Uterus (tissue), 2 donors: Measurements from ENCODE around the gene TMEM242.

ENCODE experiments used
- POLR2A ChIP-seq, 2 donors: fragments of 450-650 bp; IDR thresholded peaks; one replicate each; pipeline ENCODE4 v1.6.1; 2016; ENCODE audit warnings: antibody characterized with exemption in 2 of 2, mild to moderate bottlenecking in 1 of 2, moderate library complexity in 1 of 2
- TF ChIP-seq, protein P1 (sequence below), 4 experiments: fragments of 200-600 bp in 2 of 4; fragments of 450-650 bp in 2 of 4; sonication (generic) in 2 of 4; IDR thresholded peaks; one replicate each; pipeline ENCODE4 v1.5.1; 2016 to 2019; ENCODE audit warnings: antibody characterized with exemption in 4 of 4, mild to moderate bottlenecking in 2 of 4, moderate library complexity in 1 of 4

DNA sequence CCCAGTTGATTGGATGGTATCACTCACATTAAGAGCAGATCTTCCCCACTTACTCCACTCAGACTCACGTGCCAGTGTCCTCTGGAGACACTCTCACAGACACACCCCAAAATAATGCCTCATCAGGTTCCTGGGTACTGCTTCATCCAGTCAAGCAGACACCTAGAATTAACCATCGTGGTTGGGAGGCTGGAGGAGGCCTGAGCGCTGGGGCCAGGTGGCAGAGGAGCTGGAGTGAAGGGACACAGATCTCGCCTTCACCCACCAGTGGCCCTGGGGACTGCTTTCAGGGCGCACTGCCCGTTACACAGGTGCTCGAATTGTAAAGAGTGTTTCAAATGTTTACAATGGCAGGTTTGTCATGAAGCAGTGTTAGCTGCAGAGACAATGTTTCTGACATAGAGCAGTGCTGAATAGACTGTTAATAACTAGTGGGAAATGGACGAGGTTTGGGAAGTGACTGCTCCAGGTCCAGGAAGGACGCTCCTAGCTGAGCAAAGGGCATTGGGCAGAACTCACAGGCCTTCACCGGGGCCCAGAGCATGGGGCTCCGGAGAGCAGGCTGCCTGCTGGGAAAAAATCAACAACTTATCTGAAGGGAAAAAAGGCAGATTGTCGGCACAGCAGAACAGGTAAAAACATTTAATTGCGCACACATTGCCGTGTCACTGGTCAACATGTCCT is 38.4 kb downstream of the TMEM242 start:
- TF ChIP-seq, protein P1, sequence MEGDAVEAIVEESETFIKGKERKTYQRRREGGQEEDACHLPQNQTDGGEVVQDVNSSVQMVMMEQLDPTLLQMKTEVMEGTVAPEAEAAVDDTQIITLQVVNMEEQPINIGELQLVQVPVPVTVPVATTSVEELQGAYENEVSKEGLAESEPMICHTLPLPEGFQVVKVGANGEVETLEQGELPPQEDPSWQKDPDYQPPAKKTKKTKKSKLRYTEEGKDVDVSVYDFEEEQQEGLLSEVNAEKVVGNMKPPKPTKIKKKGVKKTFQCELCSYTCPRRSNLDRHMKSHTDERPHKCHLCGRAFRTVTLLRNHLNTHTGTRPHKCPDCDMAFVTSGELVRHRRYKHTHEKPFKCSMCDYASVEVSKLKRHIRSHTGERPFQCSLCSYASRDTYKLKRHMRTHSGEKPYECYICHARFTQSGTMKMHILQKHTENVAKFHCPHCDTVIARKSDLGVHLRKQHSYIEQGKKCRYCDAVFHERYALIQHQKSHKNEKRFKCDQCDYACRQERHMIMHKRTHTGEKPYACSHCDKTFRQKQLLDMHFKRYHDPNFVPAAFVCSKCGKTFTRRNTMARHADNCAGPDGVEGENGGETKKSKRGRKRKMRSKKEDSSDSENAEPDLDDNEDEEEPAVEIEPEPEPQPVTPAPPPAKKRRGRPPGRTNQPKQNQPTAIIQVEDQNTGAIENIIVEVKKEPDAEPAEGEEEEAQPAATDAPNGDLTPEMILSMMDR (IDR thresholded peaks at IDR 0.05) = no peak
- no peak for TF ChIP-seq POLR2A (IDR thresholded peaks at IDR 0.05)
